GM12875 (cell line): ENCODE results near the gene TBXA2R.

Experiments used
- H3K4me3 ChIP-seq: one replicate; pipeline ENCODE4 v1.5.1; 2011; ENCODE audit warnings: low read depth, low read length, control low read depth
- TF ChIP-seq, protein P1 (sequence below): IDR thresholded peaks from 2 replicates; pipeline ENCODE4 v1.5.1; 2011; ENCODE audit warnings: low read depth, mild to moderate bottlenecking, control low read depth, inconsistent platforms, low read length, moderate library complexity, borderline replicate concordance; ENCODE audit not compliant: insufficient read depth

The TBXA2R gene

DNA sequence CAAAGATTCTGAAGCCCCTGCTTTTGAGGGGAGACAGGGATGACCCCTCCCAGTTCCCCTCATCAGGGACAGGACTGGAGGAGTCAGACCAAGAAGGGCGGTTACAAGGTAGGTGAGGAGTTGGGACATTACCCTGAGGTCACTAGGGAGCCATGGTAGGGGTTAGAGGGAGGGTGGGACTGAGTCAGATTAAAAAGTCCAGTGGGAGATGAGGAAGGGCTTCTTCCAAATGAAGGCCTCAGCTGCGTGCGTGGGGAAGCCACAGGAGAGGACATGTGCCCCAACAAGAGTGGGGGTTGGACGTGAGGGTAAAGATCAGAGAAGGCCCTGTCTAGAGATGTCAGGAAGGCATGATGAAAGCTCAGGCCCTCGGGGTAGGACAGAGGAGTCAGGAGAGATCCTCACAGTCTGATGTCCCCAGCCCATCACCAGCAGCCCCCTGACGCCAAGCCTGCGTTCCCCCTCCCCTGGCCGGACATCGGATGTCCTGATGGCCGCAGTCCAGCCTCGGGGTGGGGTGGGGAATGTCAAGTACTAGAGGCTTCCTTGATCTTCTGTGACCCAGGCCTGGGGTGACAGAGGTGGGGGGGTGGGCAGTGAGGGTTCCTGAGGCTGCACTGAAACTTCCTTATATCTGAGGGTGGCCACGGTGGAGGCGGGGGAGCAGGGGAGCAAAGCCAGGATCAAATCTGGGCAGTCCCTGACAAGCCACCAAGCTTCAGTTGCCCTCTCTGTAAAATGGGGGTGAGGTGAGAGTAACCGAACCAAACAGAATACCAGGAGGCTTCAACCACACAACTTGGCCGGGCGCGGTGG is 42.8 kb downstream of the TBXA2R start:
- no peak overlapping the region for H3K4me3 ChIP-seq

GRCh38 chr19:3557461-3558248 is 49.0 kb downstream of the TBXA2R start, which contains the start of gene MFSD12:
MFSD12 (minus strand) TSS chr19:3557586; CDS start chr19:3557403, 183 bp downstream.
- peak within 1 kb of the TSS; percentile 91 for H3K4me3 ChIP-seq
- TF ChIP-seq, protein P1, sequence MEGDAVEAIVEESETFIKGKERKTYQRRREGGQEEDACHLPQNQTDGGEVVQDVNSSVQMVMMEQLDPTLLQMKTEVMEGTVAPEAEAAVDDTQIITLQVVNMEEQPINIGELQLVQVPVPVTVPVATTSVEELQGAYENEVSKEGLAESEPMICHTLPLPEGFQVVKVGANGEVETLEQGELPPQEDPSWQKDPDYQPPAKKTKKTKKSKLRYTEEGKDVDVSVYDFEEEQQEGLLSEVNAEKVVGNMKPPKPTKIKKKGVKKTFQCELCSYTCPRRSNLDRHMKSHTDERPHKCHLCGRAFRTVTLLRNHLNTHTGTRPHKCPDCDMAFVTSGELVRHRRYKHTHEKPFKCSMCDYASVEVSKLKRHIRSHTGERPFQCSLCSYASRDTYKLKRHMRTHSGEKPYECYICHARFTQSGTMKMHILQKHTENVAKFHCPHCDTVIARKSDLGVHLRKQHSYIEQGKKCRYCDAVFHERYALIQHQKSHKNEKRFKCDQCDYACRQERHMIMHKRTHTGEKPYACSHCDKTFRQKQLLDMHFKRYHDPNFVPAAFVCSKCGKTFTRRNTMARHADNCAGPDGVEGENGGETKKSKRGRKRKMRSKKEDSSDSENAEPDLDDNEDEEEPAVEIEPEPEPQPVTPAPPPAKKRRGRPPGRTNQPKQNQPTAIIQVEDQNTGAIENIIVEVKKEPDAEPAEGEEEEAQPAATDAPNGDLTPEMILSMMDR, result no peak

More for the DNA sequence above, 42.8 kb downstream of the TBXA2R start:
- TF ChIP-seq, protein P1, result no peak

DNA sequence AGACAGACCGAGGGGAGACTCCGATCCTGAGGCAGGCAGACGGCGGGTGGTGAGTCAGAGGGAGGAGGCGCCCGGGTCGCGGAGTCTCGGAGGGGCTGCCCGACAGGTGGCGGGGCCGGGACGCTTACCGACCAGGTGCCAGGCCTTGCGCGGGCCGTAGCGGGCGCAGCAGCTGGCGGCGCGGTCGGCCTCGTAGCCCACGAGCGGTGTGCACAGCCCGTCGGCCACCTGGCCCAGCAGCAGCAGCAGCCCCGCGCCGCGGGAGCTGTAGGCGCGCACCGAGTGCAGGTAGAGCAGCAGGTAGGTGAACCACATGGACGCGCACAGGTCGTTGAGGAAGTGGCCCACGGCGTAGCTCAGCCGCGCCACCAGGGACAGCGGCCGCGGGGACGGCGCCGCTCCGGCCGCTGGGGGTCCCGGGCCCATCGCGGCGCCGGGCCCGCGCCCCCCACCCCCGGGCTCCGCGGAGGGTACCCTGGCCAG is 49.7 kb downstream of the TBXA2R start:
- H3K4me3 ChIP-seq, result peak overlapping the region; percentile 91
- TF ChIP-seq, protein P1, result 0 out of 2 replicates have a peak, but pooled peaks have one; percentile 8

DNA sequence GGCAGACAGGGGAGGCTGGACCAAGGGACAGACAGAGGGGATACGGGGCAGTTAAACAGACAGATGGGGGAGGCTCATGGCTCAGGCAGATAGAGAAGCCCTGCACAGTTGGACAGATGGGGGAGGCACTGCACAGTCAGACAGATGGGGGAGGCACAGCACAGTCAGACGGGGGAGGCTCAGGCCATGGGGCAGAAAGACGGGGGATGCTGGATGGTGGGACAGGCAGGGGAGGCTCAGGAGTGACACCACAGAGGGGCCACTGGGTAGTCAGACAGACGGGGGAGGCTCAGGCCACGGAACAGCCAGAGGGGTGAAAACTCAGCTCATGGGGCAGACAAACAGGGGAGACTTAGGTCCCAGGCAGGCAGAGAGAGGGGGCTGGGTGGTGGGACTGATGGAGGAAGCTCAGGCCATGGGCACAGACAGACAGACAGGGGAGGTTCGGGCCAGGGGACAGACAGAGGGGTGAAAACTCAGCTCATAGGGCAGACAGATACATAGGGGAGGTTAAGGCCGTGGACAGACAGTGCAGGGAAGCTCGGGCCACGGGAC is 50.2 kb downstream of the TBXA2R start:
- TF ChIP-seq, protein P1, result no peak
- H3K4me3 ChIP-seq, result peak overlapping the region; percentile 91

DNA sequence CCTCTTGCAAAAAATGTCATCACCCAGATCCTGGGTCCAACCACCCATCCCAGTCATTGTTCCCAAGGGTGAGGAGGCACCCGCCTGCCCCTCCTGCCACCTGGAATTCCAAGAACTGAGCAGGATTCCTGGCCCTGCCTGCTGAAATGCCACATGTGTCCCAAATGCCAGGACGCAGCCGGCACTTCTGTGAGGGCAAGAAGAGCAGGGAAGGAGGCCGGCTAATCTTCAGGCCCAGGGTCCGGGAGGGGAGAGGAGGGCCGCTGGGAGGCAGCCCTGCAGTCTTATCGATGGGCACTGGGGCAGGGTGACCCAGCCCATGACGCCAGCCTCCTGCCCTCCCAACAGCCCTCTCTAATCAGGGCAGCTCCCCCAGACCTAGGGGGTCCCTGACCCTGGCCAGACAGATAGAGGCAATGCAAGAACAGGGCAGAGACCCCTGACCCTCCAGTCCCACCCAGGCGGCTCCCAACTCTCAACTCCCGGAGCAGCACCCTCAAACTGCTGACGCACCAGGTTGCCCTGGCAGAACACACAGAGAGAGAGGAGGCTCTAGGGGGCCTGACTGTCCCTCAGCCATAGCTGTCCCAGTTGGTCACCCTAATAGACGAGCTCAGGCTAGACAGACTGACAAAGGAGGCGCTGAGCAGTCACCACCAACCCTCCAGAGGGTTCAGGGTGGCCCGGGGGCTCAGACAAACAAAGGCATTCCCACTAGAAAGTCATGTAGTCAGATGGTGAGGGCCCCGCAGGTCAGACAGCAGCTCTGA is 50.8 kb downstream of the TBXA2R start:
- H3K4me3 ChIP-seq, result peak overlapping the region; percentile 91
- TF ChIP-seq, protein P1, result no peak

DNA sequence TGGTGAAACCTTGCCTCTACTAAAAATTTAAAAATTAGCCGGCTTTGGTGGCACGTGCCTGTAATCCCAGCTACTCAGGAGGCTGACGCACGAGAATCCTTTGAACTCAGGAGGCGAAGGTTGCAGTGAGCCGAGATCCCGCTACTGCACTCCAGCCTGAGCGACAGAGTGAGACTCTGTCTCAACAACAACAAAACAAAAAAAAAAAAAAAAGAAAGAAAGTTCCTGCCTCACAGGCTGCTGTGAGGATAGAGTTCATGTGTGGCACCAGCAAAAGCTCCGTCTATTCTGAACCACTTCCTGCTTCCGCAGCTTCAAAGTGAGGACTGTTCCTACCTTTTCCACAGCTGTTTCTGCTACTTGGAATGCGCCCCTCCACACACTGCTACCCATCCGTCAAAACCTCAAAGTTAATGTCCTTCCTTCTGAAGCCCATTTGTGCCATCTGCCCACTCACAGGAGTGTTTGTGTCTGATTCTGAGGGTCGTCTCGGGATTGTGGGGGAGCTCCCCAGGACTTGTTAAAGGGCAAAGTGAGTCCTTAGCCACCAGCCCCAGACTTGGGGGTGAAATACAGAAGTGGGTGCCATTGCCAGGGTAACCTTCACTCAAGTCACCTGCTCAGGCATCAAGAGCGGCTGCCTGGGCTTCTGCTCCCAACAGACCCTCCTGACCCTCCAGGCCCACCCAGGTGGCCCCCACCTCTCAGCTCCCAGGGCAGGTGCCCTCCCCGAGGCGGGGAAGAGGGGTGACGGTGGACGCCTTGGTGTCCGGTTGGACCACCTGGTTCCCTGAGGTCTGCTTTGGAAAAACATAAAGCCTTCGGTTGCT is 52.2 kb downstream of the TBXA2R start:
- TF ChIP-seq, protein P1, result no peak
- no peak overlapping the region for H3K4me3 ChIP-seq
